GF-D8 (cell line): Measurements from ENCODE around the gene TCF12.

ENCODE experiments used
- DNase-seq: peaks from one replicate; lab custom pipeline; 2025; lab: John Stamatoyannopoulos, UW

The TCF12 gene

GRCh38 chr15:57018151-57018550 lies 99.7 kb downstream of the TCF12 start:
- no peak for DNase-seq

- DNase-seq, result no peak
Measured at GRCh38 chr15:57019496-57020160, 101.2 kb downstream of the TCF12 start.

GRCh38 chr15:57025264-57025926 lies 107.0 kb downstream of the TCF12 start:
- DNase-seq, result no peak

- DNase-seq, result no peak
Measured at GRCh38 chr15:57026016-57026592, 107.7 kb downstream of the TCF12 start.

- no peak for DNase-seq
Measured at GRCh38 chr15:57027596-57027995, 109.2 kb downstream of the TCF12 start.

GRCh38 chr15:57028176-57028575 lies 109.7 kb downstream of the TCF12 start:
- DNase-seq, result no peak

GRCh38 chr15:57030011-57030410 lies 111.6 kb downstream of the TCF12 start:
- no peak for DNase-seq

- DNase-seq, result no peak
Measured at GRCh38 chr15:57031082-57031481, 112.6 kb downstream of the TCF12 start.

- no peak for DNase-seq
Measured at GRCh38 chr15:57031605-57032004, 113.2 kb downstream of the TCF12 start.

GRCh38 chr15:57032338-57032737 lies 113.9 kb downstream of the TCF12 start:
- DNase-seq, result no peak

GRCh38 chr15:57033715-57034439 lies 115.4 kb downstream of the TCF12 start:
- no peak for DNase-seq

- no peak for DNase-seq
Measured at GRCh38 chr15:57034613-57035012, 116.2 kb downstream of the TCF12 start.

- DNase-seq, result no peak
Measured at GRCh38 chr15:57035664-57036063, 117.2 kb downstream of the TCF12 start.

GRCh38 chr15:57036352-57036751 lies 117.9 kb downstream of the TCF12 start:
- no peak for DNase-seq

GRCh38 chr15:57037548-57037947 lies 119.1 kb downstream of the TCF12 start:
- DNase-seq, result no peak

- DNase-seq, result no peak
Measured at GRCh38 chr15:57038040-57038439, 119.6 kb downstream of the TCF12 start.

- DNase-seq, result no peak
Measured at GRCh38 chr15:57038496-57038895, 120.1 kb downstream of the TCF12 start.

GRCh38 chr15:57041416-57041815 lies 123.0 kb downstream of the TCF12 start:
- no peak for DNase-seq

- no peak for DNase-seq
Measured at GRCh38 chr15:57044072-57044702, 125.7 kb downstream of the TCF12 start.

- DNase-seq, result no peak
Measured at GRCh38 chr15:57044970-57045369, 126.5 kb downstream of the TCF12 start.

- no peak for DNase-seq
Measured at GRCh38 chr15:57045741-57046382, 127.4 kb downstream of the TCF12 start.
